Melanocyte of skin (primary cell): ENCODE data around the gene MED12. TPM values are rescaled to one million over a fixed set of nuclear protein-coding genes. Genes with fewer than 3 reads are reported as not detected.

Experiments
- small RNA-seq, 2 donors: library from RNA; depleted of rRNA; stranded (forward); fragments of <200 nt; gene quantifications; one replicate each; pipeline ENCODE3, GENCODE V24; 2012
- total RNA-seq, 2 donors: library from RNA; depleted of rRNA; stranded (reverse); fragments of >200 nt; gene quantifications; 2 replicates each; pipeline ENCODE4 v1.2.3, GENCODE V29; 2012

Gene MED12
- total RNA-seq = 10 to 100 TPM; 26.2 to 29.6 TPM

GRCh38 chrX:71118032-71118984, at the start of gene MED12:
MED12 (plus strand) TSS chrX:71118596; CDS start chrX:71118755, 159 bp downstream.

GRCh38 chrX:71095555-71095980, 22.8 kb upstream of the MED12 start, which contains the start of gene FOXO4:
FOXO4 (plus strand) TSS chrX:71095851; CDS start chrX:71096529, 678 bp downstream.

GRCh38 chrX:71106427-71106826, 12.0 kb upstream of the MED12 start, which contains the start of gene CXorf65:
CXorf65 (minus strand) TSS chrX:71106740; CDS start chrX:71106556, 184 bp downstream.

DNA sequence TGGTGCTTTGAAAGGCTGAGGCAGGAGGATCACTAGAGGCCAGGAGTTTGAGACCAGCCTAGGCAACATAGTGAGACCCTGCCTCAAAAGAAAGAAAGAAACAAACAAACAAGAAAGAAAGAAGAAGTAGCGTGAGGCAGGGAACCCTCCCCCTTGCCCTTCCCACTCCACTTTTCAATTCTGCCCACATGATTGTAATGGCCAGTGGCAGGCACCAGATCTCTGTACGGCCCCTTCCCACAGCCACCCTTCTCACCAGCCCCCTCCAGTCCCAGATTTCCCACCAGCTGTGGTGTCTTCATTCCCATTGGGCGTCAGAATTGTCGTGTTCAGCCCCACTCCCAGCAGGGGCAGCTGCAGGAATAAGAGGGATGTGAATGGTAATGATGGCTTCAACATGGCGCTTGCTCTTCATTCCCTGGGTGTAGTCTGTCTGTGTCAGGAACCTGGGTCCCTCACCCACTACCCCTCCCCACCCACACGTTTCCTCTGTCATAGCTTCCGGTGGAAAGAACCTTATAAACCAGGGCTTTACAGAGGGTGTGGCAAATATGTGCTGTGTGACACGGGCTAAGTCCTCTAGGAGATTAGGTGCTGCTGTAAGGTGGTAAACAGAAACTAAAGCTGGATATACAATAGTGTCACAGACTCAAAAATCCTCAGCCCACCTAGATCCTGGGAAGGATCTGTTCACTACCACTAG, 7.1 kb upstream of the MED12 start, which contains the start of gene IL2RG:
IL2RG (minus strand) TSS at position 437 of the 703 bp plus-strand sequence; CDS start at position 399, 38 bp downstream.

GRCh38 chrX:71144651-71145050, 26.3 kb downstream of the MED12 start, which contains the start of gene NLGN3:
NLGN3 (plus strand) TSS chrX:71144841; CDS start chrX:71147750, 2,909 bp downstream.

Small RNA genes within 50 kb of the gene (small RNA-seq; reads per million reads assigned to genes)
- gene CXorf65 = 0.26 to 0.35 reads per million in 2 donors

Other genes with a start within 250 kb of the MED12 start
- under 1 TPM in 1 of 2 donors, not detected in 1; under 0.01 TPM for gene TEX11, start 209.9 kb upstream of the MED12 start, total RNA-seq
- gene SLC7A3, start 187.5 kb upstream of the MED12 start, total RNA-seq = not detected
- gene SNX12, start 50.3 kb upstream of the MED12 start, total RNA-seq = 10 to 100 TPM; 60.9 to 65.6 TPM
- gene FOXO4, start 22.7 kb upstream of the MED12 start, total RNA-seq = 1 to 10 TPM; 5.3 to 7.9 TPM
- not detected for gene CXorf65, start 11.9 kb upstream of the MED12 start, total RNA-seq
- not detected for gene IL2RG, start 7.0 kb upstream of the MED12 start, total RNA-seq
- gene NLGN3, start 26.2 kb downstream of the MED12 start, total RNA-seq = under 1 TPM; 0.33 to 0.34 TPM
- 10 to 100 TPM in 1 of 2 donors, 1 to 10 TPM in 1; 5.2 to 34.3 TPM for gene GJB1, start 104.6 kb downstream of the MED12 start, total RNA-seq
- 10 to 100 TPM; 20.6 to 21.3 TPM for gene ZMYM3, start 135.5 kb downstream of the MED12 start, total RNA-seq
- 100 to 1,000 TPM; 281 to 437 TPM for gene NONO, start 165.0 kb downstream of the MED12 start, total RNA-seq
- gene ITGB1BP2, start 183.2 kb downstream of the MED12 start, total RNA-seq = 1 to 10 TPM in 1 of 2 donors, under 1 TPM in 1; 0.69 to 2.3 TPM
- 10 to 100 TPM; 18.2 to 22.0 TPM for gene TAF1, start 247.8 kb downstream of the MED12 start, total RNA-seq